HG03378 (cell line): Measurements from ENCODE around the gene ZEB2.

Source experiments
- ATAC-seq: cut with Tn5 transposase; IDR thresholded peaks from one replicate; pipeline ENCODE4 v1.9.1; 2021; ENCODE audit warnings: mild to moderate bottlenecking, moderate library complexity; ENCODE audit not compliant: unreplicated experiment

Gene ZEB2

DNA sequence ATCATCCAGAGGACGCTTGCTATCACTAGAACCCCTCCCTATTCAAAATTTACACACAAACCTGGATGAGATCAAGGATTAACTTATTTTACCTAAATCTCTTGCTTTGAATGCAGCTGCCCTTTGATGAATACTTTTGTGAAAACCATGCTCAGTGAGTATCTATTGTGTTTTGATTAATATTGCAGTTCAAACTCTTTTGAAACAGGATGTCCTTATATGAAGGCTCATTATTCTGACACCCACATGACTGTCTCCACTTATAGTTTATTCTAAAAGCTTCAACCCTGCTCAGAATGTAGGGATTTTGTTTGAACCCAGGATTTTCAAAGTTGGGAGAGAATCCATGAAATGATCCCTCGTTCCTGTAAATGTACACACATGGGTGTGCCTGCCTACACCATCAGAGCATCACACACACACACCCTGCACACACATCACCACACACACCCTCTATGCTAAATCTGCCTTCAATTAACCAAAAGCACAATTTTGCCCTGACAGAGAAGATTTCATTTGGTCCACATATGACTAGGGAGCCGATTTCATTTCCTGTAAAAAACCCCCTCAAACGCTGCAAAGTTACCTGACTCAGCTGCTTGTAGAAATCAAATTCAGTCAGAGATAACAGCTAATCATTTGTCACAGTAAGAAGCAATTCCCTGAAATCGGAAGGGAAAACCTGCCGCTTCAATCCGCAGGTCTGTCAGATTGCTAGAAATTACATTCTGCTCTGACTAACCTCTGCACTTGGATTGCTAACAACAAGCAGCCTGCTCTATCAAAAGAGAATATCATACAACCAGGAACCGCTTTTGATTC, 65.2 kb downstream of the ZEB2 start:
- ATAC-seq, result peak; percentile 57

DNA sequence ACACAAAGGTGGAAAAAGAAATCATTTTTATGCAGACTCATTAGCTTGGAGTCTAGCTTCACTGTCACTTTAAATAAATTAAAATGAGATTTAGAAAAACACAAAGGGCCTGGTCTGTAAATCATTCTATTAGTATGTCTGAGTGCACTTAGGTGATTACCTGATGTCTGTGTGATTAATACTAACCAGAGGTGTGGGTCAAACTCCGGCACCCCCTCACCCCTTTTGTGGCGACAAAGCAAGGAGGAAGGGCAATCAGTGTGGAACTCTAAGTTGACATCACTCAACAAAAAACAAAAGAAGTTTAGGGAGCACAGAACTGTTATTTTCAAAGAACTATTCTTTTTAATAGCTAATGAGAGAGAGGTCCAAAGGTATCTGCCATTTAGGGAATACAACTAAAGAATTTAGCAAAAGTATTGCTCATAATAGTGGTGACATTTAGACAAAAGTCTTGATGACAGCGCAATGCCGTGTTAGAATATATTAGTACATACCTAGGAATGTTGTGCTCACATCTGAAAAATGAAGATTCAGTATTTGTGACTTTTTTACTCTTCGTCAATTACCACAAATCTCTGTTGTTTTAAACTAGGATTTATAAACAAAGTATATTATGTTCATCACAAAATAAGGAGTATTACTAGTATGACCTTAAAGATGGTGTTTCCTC, 66.3 kb downstream of the ZEB2 start:
- no peak for ATAC-seq

DNA sequence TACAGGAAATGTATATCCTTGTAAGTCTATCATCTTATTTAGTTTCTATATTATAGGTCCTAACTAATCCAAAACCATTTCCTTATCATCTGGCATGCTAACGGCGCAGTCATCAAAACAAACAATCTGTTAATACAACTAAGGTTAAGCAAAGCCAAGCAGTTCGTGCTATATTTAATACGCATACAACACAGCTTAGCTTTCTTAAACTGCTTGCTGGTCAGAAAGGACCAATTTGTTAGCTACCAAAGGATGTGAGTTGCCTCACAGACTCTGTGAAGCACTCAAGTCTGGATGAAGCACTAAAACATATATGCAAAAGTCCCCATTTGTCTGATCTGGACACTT, 67.0 kb downstream of the ZEB2 start:
- no peak for ATAC-seq

DNA sequence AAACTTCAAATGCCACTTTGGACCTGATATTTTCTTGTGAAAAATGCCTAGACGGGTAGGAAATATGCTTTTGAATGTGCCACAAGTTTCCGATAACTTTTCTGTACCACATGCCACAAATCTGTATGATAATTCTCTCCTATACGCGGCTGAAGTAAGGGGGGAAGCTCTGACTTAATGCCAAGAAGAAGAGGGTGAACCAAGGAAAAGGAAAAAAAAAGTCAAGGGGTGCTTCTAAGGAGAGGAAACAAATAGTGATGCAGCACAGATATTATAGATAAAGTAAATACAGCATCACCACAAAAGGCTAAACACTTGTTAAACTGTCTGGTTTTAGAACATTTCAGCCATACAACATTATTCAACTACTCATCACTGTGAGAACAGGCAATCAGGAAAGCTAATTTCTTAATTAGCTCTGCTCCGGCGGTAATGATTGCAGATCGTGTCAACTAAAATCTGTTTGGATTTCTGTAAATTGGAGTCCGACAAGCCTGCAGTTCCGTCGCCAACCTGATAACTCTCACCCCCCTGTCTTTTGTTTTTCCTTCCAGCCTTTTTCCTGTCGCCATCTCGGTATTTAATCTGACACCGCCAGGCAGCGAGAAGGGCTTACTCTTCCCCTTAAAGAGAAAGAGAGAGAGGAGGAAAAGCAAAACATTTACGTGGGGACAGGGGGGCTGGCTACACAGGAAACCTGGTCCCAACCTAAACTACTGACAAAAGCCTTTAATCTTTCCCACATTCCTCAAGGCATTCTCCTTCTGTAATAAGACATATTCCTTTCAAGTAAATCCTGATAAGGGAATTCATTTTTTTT, 67.5 kb downstream of the ZEB2 start:
- no peak for ATAC-seq

DNA sequence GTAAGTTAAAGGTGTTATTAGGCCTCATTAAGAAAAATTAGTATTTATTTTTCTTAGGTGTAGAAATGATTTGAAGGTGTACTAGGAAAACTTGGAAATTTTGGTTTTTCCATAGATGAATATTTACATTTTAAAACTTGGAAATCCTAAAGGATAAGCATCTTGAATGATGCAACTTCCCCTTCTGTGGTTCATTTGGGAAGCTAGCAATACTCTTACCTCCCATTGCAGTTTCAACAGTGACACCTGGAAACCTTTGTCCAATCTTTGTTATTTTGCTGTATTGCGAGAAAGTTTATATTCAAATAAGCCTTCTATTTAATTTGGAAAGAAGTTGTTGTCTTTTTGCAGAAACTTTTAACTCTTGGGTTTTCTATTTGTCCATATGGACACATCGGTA, 68.5 kb downstream of the ZEB2 start:
- ATAC-seq, result no peak

DNA sequence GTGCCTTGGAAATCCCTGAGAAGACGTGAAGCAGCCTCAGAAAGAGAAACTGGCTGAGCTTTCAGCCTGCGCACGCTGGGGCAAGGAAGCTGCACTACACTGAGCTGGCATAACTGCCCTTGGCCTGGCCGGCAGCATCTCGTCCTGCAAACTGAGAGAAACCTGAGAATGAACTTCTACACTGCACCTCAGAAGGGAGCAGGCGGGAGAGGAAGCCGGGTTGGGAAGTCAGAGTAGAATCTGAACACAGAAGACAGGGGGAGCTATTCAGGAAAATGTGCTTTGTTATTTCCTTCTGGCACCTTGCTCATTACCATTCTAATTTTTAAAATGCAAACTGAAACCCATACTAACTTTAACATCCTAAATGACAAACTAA, 70.9 kb downstream of the ZEB2 start:
- ATAC-seq, result no peak

DNA sequence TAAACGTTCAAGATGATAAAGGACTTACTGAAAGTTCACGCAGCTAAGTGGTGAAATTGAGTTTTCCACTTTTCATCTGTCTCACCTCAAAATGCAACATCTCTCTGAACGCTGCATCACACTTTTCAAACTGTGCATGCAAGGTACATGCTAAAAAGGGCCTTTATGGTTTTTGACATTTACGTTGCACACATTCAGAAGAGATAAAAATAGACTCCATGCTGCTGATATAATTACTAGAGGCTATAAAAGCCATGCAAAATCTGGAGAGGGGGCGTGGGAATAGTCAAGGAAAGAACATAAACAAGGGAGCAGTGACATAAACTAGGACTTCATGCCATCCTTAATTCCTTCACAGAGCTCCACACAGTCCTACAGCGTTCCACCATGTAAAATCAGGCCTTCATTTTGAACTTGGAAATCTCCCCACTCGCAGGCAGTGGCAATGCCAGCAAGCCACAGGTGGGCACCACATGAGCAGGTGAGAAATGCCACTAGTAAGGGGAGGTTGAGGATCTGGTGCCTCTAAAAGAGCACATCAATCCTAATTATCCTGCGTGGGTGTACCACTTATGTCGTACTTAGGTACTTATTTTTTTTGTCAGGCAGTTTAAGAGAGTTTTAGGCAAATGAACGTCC, 71.4 kb downstream of the ZEB2 start:
- no peak for ATAC-seq

DNA sequence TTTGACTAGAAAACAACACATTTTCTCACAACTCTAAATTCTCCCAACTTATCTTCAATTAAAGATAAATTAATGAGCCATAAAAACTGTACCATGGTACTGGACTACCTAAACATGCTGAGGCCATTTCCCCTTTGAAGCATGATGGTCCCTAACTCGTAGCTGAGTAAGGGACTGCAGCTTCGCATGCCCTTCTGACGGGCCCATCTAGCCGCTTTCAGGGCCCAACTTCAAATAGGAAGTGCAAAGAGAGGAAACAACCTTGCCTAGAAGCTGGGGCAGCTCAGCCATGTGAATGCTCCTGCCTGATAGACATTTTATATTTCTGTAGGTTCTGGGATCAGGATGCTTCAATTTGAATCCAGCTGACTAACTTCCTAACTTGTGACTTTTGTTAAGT, 72.4 kb downstream of the ZEB2 start:
- ATAC-seq, result no peak

DNA sequence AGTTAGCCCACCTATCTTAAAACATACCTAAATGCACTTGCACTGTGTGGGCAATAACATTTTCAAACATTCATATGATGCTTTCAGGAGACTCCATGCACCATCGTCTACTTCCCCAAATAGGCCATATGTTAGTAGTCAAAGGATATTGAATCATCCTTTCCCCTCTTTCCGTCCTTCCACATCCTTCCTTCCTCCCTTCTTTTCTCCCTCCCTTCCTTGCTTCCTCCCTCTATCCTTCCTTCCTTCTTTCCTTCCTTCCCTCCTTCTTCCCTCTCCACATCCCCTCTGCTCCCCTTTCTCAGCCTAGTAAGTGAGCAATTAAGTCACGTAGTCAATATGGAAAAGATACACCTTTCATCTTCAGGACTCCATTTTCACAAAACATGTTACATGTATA, 73.8 kb downstream of the ZEB2 start:
- ATAC-seq, result no peak

DNA sequence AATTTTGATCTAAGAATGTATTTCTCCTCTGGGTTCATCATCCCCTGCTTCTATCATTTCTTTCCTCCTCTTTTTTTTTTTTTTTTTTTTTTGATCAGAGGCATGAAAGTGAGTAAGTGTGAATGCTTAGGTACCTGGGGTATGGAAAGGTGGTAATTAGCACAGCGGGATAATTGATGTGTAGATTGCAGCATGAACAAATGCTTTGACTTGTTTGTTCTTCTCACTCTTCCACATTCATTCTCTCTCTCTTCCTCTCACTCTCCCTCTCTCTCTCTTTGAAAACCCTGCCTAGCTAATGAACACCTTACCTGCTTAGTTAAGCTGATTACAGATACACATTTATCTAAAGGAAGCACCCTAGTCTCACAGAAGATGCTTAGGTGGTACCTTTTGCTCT, 74.7 kb downstream of the ZEB2 start:
- no peak for ATAC-seq

DNA sequence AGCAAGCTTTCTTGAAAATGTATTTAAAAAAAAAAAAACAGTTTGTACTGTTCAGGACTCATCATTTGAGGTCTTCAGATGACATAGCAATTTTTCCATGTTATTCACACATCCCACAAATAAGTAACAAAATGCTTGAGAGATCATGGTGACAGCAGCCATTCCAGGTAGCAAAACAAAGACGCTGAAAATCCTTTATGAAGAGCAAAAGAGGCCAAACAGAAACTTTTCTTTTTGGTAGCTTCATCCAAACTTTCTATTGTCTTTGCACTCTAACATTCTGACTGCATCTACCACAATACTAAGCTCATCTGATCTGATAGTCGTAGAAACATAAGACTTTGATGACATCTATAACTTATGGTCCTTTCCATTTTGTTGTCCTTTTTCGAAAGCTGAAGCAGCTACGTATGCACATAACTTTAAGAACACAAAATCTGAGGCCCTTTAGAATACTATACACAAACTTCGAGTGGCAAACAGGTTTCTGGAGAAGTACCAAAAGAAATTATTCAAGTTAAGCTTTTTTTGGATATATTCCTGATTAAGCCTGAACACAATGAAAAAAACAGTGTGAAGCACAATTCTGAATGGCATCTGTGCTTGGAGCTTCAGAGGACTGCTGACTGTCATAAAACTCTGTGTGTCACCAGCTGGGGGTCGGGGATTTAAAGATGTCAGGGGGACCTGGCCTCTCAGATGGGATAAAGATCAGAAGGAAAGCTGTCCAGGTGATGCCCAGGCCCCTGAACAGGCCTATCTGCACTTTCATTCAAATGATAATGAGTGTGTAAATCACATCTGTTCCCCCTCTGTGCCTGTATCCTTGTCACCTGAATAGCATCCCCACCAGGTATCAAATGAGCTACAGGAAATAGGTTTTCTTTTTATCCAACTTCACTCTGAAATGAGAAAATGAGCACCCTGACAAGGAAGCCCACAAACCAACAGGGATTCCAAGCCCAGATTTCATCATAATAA, 75.8 kb downstream of the ZEB2 start:
- no peak for ATAC-seq

DNA sequence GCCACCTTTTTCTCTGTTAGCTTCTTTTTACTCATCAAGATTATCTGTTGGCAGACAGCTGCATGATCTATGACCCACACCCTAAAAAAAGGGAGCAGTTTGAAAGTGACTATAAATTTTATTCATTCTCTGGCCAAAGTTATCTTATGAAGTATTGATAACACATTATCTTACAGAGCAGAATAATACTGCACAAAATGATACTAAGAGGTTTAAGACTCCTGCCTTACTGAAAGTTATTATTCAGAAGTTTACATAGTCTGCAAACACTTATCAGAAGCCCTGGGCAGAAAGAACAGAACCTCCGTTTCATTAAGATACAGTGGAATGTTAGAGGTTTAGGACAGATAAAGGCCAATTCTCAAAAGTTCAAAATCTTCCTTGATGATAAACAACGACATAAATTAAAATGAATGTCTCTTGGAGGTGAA, 78.2 kb downstream of the ZEB2 start:
- no peak for ATAC-seq

DNA sequence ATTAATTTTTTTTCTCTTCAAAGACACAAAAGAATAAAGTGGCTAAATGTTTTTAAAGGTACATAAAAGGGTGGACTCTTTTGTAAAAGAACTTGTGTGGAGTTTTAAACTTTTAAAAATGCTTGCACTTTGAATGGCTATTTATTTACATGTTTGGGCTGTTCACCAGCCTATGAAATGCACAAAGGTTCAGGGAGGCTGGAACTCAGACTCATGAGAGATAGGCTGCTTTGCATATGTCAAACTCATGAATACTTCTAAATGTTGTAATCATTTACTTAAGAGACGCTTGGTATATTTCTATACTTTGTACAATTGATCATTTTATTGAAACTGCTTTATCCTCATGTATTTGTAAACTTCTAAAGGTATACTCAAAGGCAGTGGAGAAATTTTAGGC, 79.9 kb downstream of the ZEB2 start:
- ATAC-seq, result no peak

DNA sequence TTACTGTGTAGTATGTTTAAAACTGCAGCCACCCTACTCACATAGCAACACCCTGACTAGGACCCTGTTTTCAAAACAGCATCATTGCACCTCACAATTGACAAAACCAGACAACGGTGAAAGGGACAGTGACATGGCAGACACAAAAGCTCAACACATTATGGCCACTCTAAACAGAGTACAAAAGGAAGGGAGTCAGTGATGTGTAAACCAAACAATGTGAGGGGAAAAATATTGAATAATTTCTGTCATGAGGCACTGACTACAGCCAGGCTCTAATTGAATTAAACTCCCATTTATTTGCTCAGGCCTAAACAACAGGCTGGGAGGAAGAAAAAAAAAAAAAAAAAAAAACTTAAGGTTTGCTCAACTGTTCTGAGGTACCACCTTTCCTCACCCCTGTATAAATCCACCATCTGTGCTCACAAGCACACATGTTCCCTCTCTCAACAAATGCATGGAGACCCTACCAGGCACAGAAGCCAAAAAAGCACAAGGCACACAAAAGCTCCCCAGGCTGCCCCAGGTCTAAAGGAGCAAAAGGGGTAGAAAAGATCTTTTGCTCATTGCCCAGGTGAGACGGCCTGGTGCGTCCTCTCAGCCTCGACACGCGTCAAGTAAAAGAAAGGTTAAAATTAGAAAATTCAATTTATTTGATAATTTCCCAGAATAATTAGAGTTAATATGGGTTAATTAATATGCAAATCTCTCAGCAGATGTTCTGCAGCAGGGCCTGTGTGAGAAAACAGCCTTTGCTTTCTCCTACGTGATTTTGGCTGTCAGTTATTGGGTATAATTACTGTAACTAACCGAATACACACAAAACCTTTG, 80.9 kb downstream of the ZEB2 start:
- ATAC-seq, result no peak

DNA sequence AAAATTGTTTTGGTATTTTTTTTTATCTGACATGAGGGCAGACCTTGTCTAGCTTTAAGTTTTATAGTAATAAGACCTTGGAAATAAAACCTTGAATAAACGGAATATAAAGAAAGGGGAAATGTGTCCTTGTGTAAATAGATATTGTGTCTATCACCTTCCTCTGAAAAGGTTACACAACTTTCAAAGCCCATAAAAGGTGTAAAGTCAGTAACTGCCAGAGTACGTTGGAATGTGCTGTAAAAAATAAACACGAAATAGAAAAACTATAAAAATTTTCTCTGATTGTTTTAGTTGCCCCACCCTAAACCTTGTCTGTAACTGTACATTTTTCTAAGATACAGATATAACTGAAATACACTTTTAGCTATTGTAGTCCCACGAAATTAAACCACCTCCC, 82.3 kb downstream of the ZEB2 start:
- ATAC-seq, result no peak

DNA sequence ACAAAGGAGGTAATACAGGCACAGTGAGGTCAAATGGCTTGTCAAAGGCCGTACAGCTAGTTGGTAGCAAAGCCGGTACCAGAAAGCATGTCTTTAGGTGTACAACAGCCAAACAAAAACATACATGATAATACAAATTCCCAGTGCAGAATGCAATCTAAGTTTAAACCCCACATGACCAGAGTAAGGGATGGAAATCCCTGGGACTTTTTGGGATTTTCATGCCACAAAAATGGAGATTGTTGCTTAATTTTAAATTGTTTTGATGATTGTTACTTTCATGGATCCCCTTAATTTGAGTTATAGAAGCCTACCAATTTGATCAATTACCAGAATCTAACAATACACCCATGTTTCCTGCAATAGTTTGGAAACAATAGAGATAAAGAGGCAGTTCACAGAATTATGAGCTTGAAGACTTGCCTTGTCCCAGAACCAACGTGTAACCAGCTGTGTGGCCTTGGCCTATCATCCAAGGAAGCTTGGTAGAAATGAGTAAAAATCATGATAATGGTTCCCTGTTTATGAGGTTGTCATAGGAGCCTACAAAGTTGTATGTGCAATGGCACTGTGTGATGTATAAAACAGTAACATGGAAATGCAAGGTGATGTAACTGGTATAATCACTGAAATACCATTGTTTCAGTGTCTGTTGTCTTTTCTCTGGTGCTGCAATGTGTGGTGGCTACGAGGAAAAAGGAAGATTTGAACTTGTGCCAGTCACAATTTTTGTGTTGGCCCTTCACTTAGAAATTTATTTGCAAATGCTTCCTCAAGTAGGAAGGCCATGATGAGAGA, 85.3 kb downstream of the ZEB2 start:
- no peak for ATAC-seq

DNA sequence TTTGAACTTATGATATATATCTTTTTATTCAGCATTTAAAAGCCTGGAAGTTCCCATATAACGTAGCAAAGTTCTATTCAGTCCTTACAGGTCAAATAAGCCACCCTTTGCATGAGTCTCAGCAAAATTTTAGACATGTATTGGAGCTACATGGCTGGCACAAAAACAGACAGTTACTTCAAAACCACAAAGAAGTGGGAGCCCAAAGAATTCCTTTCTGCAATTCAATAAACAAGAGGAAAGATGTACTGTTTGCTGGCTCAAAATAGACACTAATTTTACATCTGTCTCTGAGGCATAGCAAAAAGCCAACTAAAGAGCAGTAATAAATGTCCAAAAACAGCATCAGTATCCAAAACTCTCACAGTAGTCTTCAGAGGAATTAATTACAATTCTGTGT, 87.0 kb downstream of the ZEB2 start:
- no peak for ATAC-seq

DNA sequence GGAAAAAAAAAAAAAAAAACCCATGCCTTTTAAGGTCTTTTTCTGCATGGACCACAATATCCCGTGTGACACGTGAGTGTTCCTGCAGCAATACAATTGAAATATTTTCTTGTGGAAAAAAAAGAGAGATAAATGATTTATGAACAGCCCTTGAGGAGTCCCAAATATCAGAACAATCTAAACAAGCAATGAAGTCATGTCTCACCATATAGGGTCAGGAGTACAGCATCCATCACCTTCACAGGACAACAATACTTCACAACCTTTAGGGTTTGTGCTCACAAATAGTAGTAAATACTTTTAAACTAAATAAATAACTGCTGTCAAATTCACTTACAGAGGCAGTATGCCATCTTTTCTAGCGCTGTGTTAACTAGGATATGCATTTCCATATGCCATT, 87.9 kb downstream of the ZEB2 start:
- ATAC-seq, result no peak

DNA sequence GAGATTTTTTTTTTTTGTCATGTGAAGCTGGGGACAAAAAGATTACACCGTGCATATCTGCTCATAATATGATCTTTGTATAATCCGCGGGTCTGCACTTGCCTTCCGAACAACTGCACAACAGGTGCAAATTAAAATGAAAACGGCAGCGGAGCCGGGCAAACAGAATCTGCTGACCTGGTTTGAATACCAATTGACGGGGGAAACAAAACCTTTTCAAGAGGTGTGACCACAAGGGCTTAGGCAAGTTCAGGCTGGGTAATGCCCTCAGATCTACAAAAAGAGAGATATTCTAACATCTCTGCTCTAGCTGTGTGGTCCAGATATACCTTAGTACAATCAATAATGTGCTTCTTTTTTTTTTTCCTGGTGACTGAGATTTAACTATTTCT, 88.5 kb downstream of the ZEB2 start:
- ATAC-seq, result no peak
